Measurements from ENCODE around the gene CZIB.

DNA sequence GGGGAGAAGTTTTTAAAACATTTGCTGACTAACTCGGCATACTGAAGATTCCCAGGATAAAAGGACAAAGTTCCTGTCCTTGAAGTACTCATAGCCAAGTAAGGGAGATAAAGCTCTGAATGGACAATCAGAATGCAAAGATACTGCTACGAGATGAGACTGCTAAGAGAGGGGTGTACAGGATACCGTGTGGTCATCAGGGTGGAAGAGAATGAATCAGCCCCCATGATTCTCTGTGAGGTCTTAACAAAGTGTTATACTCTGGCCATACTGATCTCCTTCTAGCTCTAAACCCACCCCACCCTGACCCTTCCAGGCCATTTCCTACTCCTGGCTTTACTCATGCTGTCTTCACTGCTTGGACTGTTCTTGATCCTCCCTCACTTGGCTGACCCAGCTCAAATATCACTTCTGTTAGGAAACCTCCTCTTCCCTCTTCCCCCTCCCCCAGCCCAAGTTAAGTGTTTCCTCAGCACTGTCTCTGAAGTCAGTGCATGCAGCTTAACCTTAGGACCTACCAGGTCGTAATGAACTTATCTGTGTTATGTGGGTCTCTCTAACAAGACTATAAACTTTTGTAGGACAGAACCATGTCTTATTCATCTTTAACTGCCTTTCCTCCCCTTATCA lies 33.7 kb upstream of the CZIB start:
- TF ChIP-seq, protein P1, sequence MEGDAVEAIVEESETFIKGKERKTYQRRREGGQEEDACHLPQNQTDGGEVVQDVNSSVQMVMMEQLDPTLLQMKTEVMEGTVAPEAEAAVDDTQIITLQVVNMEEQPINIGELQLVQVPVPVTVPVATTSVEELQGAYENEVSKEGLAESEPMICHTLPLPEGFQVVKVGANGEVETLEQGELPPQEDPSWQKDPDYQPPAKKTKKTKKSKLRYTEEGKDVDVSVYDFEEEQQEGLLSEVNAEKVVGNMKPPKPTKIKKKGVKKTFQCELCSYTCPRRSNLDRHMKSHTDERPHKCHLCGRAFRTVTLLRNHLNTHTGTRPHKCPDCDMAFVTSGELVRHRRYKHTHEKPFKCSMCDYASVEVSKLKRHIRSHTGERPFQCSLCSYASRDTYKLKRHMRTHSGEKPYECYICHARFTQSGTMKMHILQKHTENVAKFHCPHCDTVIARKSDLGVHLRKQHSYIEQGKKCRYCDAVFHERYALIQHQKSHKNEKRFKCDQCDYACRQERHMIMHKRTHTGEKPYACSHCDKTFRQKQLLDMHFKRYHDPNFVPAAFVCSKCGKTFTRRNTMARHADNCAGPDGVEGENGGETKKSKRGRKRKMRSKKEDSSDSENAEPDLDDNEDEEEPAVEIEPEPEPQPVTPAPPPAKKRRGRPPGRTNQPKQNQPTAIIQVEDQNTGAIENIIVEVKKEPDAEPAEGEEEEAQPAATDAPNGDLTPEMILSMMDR (IDR thresholded peaks at IDR 0.05; ENCODE audit: borderline replicate concordance, extremely low read depth, low read length, poor library complexity, severe bottlenecking), result no peak
- TF ChIP-seq EZH2 (IDR thresholded peaks at IDR 0.05; ENCODE audit: borderline replicate concordance, low read depth, low read length, severe bottlenecking), result no peak
